B cell (primary cell): ENCODE results near the gene CFAP73.

Source experiments
- CTCF ChIP-seq: fragments of 200-600 bp; IDR thresholded peaks from one replicate; pipeline ENCODE4 v1.8.0; 2022; ENCODE audit warnings: antibody characterized with exemption, mild to moderate bottlenecking
- EZH2 ChIP-seq: IDR thresholded peaks from 2 replicates; pipeline ENCODE4 v1.6.1; 2012; ENCODE audit warnings: borderline replicate concordance, low read depth, mild to moderate bottlenecking, moderate library complexity, low read length; ENCODE audit not compliant: insufficient read depth, poor library complexity, severe bottlenecking

GRCh38 chr12:113137861-113138783 is 11.4 kb upstream of the CFAP73 start:
- TF ChIP-seq CTCF (no peak), EZH2 (no peak)
